WI38 (cell line): ENCODE measurements around the gene AHCY.

ENCODE experiments used
- H3K4me3 ChIP-seq: 2 replicates; pipeline ENCODE4 v1.5.1; 2011; ENCODE audit warnings: low read depth, mild to moderate bottlenecking, control low read depth, low read length
- CTCF ChIP-seq: IDR thresholded peaks from 2 replicates; pipeline ENCODE4 v1.5.1; 2012; ENCODE audit warnings: low read depth, mild to moderate bottlenecking, control low read depth, low read length

AHCY gene

GRCh38 chr20:34305333-34306230, 2.4 kb upstream of the AHCY start:
- H3K4me3 ChIP-seq, result no peak overlapping the region
- TF ChIP-seq CTCF, result no peak

GRCh38 chr20:34302312-34302722, 838 bp downstream of the AHCY start:
- peak overlapping the region; percentile 88 for H3K4me3 ChIP-seq
- TF ChIP-seq CTCF, result no peak

- no peak for TF ChIP-seq CTCF
These were observed 1.4 kb downstream of the AHCY start for GRCh38 chr20:34301587-34302311.

GRCh38 chr20:34300809-34301586, 2.2 kb downstream of the AHCY start:
- no peak overlapping the region for H3K4me3 ChIP-seq
- no peak for TF ChIP-seq CTCF

More at GRCh38 chr20:34301587-34302311, 1.4 kb downstream of the AHCY start:
- peak overlapping the region; percentile 88 for H3K4me3 ChIP-seq

GRCh38 chr20:34300256-34300806, 2.8 kb downstream of the AHCY start:
- H3K4me3 ChIP-seq, result no peak overlapping the region

More at GRCh38 chr20:34300256-34300806, 2.8 kb downstream of the AHCY start:
- TF ChIP-seq CTCF, result no peak
